Astrocyte (in vitro differentiated cells and primary cell): ENCODE measurements around the gene OR11H7. TPM values are rescaled to one million over a fixed set of nuclear protein-coding genes. Genes with fewer than 3 reads are reported as not detected.

Source experiments
- DNase-seq: peaks from one replicate; pipeline ENCODE4 v3.0.0-alpha.2; 2010; ENCODE audit warnings: low read depth
- FAIRE-seq: peaks from 2 replicates; lab custom pipeline; 2011; peaks lifted over from hg19 to GRCh38; lab: Jason Lieb, UNC
- H2AFZ ChIP-seq: 2 replicates; pipeline ENCODE4 v1.6.0; 2012; ENCODE audit warnings: low read depth, low read length, inconsistent platforms
- H3K27ac ChIP-seq: 2 replicates; pipeline ENCODE4 v1.5.1; 2011; ENCODE audit warnings: low read depth, low read length, inconsistent platforms
- H3K27me3 ChIP-seq: 2 replicates; pipeline ENCODE4 v1.6.0; 2011; ENCODE audit warnings: low read length, inconsistent platforms; ENCODE audit not compliant: insufficient read depth
- H3K36me3 ChIP-seq: 2 replicates; pipeline ENCODE4 v1.5.1; 2011; ENCODE audit warnings: low read length, inconsistent platforms; ENCODE audit not compliant: insufficient read depth
- H3K4me1 ChIP-seq: 2 replicates; pipeline ENCODE4 v1.5.1; 2011; ENCODE audit warnings: low read length, inconsistent platforms; ENCODE audit not compliant: insufficient read depth
- H3K4me2 ChIP-seq: 2 replicates; pipeline ENCODE4 v1.6.0; 2012; ENCODE audit warnings: low read length, inconsistent platforms
- H3K4me3 ChIP-seq: 2 replicates; pipeline ENCODE4 v1.5.1; 2011; ENCODE audit warnings: low read depth, mild to moderate bottlenecking, low read length, inconsistent platforms; ENCODE audit not compliant: insufficient read depth
- H3K79me2 ChIP-seq: 2 replicates; pipeline ENCODE4 v1.6.0; 2012; ENCODE audit warnings: mild to moderate bottlenecking, low read length, inconsistent platforms; ENCODE audit not compliant: insufficient read depth
- H3K9ac ChIP-seq: 2 replicates; pipeline ENCODE4 v1.6.0; 2012; ENCODE audit warnings: mild to moderate bottlenecking, low read length, inconsistent platforms
- H3K9me3 ChIP-seq: 2 replicates; pipeline ENCODE4 v1.5.1; 2012; ENCODE audit warnings: low read depth, mild to moderate bottlenecking, low read length, inconsistent platforms; ENCODE audit not compliant: insufficient read depth
- H4K20me1 ChIP-seq: 2 replicates; pipeline ENCODE4 v1.6.0; 2012; ENCODE audit warnings: low read length, inconsistent platforms; ENCODE audit not compliant: insufficient read depth
- H3K27ac Mint-ChIP-seq: one replicate; pipeline ENCODE4 v1.8.0; 2021; ENCODE audit warnings: mild to moderate bottlenecking, mixed read lengths; ENCODE audit not compliant: unreplicated experiment
- H3K27me3 Mint-ChIP-seq: one replicate; pipeline ENCODE4 v1.8.0; 2021; ENCODE audit warnings: low read depth, mixed read lengths; ENCODE audit not compliant: unreplicated experiment
- H3K36me3 Mint-ChIP-seq: one replicate; pipeline ENCODE4 v1.8.0; 2021; ENCODE audit warnings: low read depth, mixed read lengths; ENCODE audit not compliant: unreplicated experiment
- H3K4me1 Mint-ChIP-seq: one replicate; pipeline ENCODE4 v1.8.0; 2021; ENCODE audit warnings: low read depth, mixed read lengths; ENCODE audit not compliant: unreplicated experiment
- H3K4me3 Mint-ChIP-seq: one replicate; pipeline ENCODE4 v1.8.0; 2021; ENCODE audit warnings: mild to moderate bottlenecking, moderate library complexity, mixed read lengths; ENCODE audit not compliant: unreplicated experiment
- H3K9me3 Mint-ChIP-seq: one replicate; pipeline ENCODE4 v1.8.0; 2021; ENCODE audit warnings: mild to moderate bottlenecking, mixed read lengths; ENCODE audit not compliant: unreplicated experiment
- CTCF ChIP-seq: IDR thresholded peaks from 2 replicates; pipeline ENCODE4 v1.5.1; 2011; ENCODE audit warnings: low read depth, mild to moderate bottlenecking, inconsistent platforms, low read length, moderate library complexity; ENCODE audit not compliant: insufficient read depth
- EZH2 ChIP-seq: IDR thresholded peaks from 2 replicates; pipeline ENCODE4 v1.6.1; 2012; ENCODE audit warnings: mild to moderate bottlenecking, low read length, inconsistent platforms; ENCODE audit not compliant: insufficient read depth
- total RNA-seq: library from RNA; stranded (reverse); gene quantifications from 2 replicates; pipeline ENCODE4 v1.2.1, GENCODE V29; 2021

The OR11H7 gene
- total RNA-seq, 1 donor from 2014 or later, result not detected

DNA sequence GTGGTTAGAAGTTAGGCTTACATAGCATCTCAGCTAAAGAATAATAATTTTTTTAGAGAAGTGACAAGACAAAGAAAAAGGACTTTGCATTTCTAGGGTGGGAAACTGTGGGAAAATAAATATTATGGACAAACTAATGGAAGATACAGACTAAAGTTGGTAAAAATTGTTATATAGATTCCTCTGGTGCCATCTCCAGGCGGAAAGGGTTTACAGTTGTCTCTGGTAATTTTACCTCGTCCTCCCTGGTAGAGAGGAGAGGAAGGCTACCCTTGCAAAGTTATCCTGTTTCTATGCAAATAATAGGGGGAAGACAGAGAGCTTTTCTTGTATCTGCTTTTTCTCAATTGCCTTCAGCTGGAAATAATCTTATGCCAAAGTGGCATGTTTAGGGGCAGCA lies 32.9 kb upstream of the OR11H7 start:
- H3K36me3 ChIP-seq, result no peaks in the 10 kb centered on the region
- Mint-ChIP-seq H3K27me3 (no peaks in the 10 kb centered on the region), H3K27ac (no peak overlapping the region), H3K36me3 (no peaks in the 10 kb centered on the region), H3K9me3 (peaks cover 3% of the 10 kb centered on the region), H3K4me1 (no peaks in the 10 kb centered on the region), H3K4me3 (no peak overlapping the region)
- no peak overlapping the region for H3K4me2 ChIP-seq
- FAIRE-seq (no peak), DNase-seq (no peak)
- no peaks in the 10 kb centered on the region for H3K4me1 ChIP-seq
- TF ChIP-seq CTCF, result no peak
- TF ChIP-seq EZH2, result no peak
- H3K9ac ChIP-seq, result no peak overlapping the region
- no peak overlapping the region for H3K4me3 ChIP-seq
- no peaks in the 10 kb centered on the region for H3K79me2 ChIP-seq
- no peaks in the 10 kb centered on the region for H4K20me1 ChIP-seq
- no peak overlapping the region for H3K27ac ChIP-seq
- no peak overlapping the region for H2AFZ ChIP-seq
- no peaks in the 10 kb centered on the region for H3K27me3 ChIP-seq
- no peaks in the 10 kb centered on the region for H3K9me3 ChIP-seq

GRCh38 chr14:20197459-20197858 lies 31.3 kb upstream of the OR11H7 start:
- peaks cover 6% of the 10 kb centered on the region for H3K9me3 Mint-ChIP-seq
- Histone ChIP-seq H3K36me3 (no peaks in the 10 kb centered on the region), H3K4me2 (no peak overlapping the region), H3K9me3 (no peaks in the 10 kb centered on the region), H2AFZ (no peak overlapping the region), H3K9ac (no peak overlapping the region), H3K27me3 (no peaks in the 10 kb centered on the region), H3K27ac (no peak overlapping the region), H3K4me1 (no peaks in the 10 kb centered on the region), H3K79me2 (no peaks in the 10 kb centered on the region), H4K20me1 (no peaks in the 10 kb centered on the region), H3K4me3 (no peak overlapping the region)
- H3K4me1 Mint-ChIP-seq, result no peaks in the 10 kb centered on the region
- H3K36me3 Mint-ChIP-seq, result no peaks in the 10 kb centered on the region
- FAIRE-seq (no peak), DNase-seq (no peak)
- H3K4me3 Mint-ChIP-seq, result no peak overlapping the region
- H3K27me3 Mint-ChIP-seq, result no peaks in the 10 kb centered on the region
- H3K27ac Mint-ChIP-seq, result no peak overlapping the region
- TF ChIP-seq EZH2, result no peak
- TF ChIP-seq CTCF, result no peak

DNA sequence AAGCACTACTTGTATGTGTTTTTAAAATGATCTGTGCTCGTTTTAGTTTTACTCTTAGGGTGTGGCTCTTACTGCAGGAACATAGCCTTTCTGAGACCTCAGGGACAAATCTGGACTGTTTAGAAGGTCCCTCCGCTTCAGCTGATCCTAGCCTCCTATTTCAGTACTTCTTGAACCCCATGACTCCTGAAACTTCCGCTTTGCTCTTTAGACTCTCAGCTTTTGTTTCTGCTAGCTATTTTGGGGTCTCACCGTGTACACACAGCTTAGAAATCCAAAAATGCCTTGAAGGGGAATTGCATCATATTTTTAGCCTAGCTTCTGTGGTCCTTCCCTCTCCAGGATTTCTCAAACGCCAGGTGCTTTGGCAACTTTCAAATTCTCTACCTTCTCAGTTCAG lies 29.8 kb upstream of the OR11H7 start:
- Histone ChIP-seq H3K9me3 (no peaks in the 10 kb centered on the region), H3K4me1 (no peaks in the 10 kb centered on the region), H3K27ac (no peak overlapping the region), H3K79me2 (no peaks in the 10 kb centered on the region), H4K20me1 (no peaks in the 10 kb centered on the region), H3K36me3 (no peaks in the 10 kb centered on the region), H2AFZ (no peak overlapping the region), H3K9ac (no peak overlapping the region), H3K27me3 (no peaks in the 10 kb centered on the region), H3K4me2 (no peak overlapping the region), H3K4me3 (no peak overlapping the region)
- Mint-ChIP-seq H3K4me3 (no peak overlapping the region), H3K4me1 (no peaks in the 10 kb centered on the region), H3K36me3 (no peaks in the 10 kb centered on the region), H3K27me3 (no peaks in the 10 kb centered on the region), H3K27ac (no peak overlapping the region), H3K9me3 (peaks cover 2% of the 10 kb centered on the region)
- FAIRE-seq (no peak), DNase-seq (no peak)
- TF ChIP-seq CTCF (no peak), EZH2 (no peak)
